SK-N-SH (cell line): Measurements from ENCODE around the gene COL4A2. TPM values are rescaled to one million over a fixed set of nuclear protein-coding genes. Genes with fewer than 3 reads are reported as not detected.

Experiments
- CTCF ChIA-PET: fragments of 300-600, 350-600 bp; formaldehyde crosslinking; extraction: SDS; loops from one replicate; lab custom pipeline; 2021; lab: Yijun Ruan, JAX
- POLR2A ChIA-PET: fragments of 350-600 bp; sonication (Branson Sonifier 250); formaldehyde crosslinking; extraction: SDS; loops from one replicate; lab custom pipeline; 2020; ENCODE audit warnings: antibody characterized with exemption, inconsistent platforms; lab: Yijun Ruan, JAX
- DNase-seq: peaks from one replicate; pipeline ENCODE4 v3.0.0; 2012
- H2AFZ ChIP-seq: fragments of 200-600 bp; sonication (generic); 2 replicates; pipeline ENCODE4 v1.8.1; 2016; ENCODE audit warnings: antibody characterized with exemption, mild to moderate bottlenecking, low read depth
- H3F3A ChIP-seq: fragments of 200-600 bp; sonication (generic); replicated peaks from 2 replicates; pipeline ENCODE3; 2016; ENCODE audit warnings: antibody characterized with exemption, mild to moderate bottlenecking; ENCODE audit not compliant: insufficient read depth
- H3K27ac ChIP-seq, 2 experiments: fragments of 200-500 bp in 1 of 2; fragments of 200-600 bp in 1 of 2; sonication (Bioruptor generic) in 1 of 2; sonication (generic), shearing (Covaris generic) in 1 of 2; 2 replicates each; pipeline versions ENCODE4 v1.5.1 to v1.6.1; 2014 to 2016; ENCODE audit warnings: low read depth in 2 of 2, inconsistent platforms in 1 of 2, low read length in 1 of 2, mild to moderate bottlenecking in 1 of 2, mixed read lengths in 1 of 2
- H3K27me3 ChIP-seq: fragments of 200-600 bp; sonication (generic), shearing (Covaris generic); 2 replicates; pipeline ENCODE4 v1.6.1; 2016; ENCODE audit warnings: mixed run types; ENCODE audit not compliant: insufficient read depth
- H3K36me3 ChIP-seq, 2 experiments: fragments of 200-500 bp in 1 of 2; fragments of 200-600 bp in 1 of 2; sonication (Bioruptor generic) in 1 of 2; sonication (generic) in 1 of 2; replicated peaks in 1 of 2; 2 replicates each; pipeline versions ENCODE3 to v1.5.1; 2014 to 2016; ENCODE audit warnings: low read length in 1 of 2, mild to moderate bottlenecking in 1 of 2; ENCODE audit not compliant: insufficient read depth in 2 of 2, control insufficient read depth in 1 of 2
- H3K4me1 ChIP-seq, 2 experiments: fragments of 200-500 bp in 1 of 2; fragments of 200-600 bp in 1 of 2; sonication (Bioruptor generic) in 1 of 2; sonication (generic), shearing (Covaris generic) in 1 of 2; 2 replicates each; pipeline versions ENCODE4 v1.5.1 to v1.6.1; 2014 to 2016; ENCODE audit warnings: low read depth in 1 of 2, low read length in 1 of 2, mixed run types in 1 of 2; ENCODE audit not compliant: insufficient read depth in 2 of 2, control insufficient read depth in 1 of 2
- H3K4me2 ChIP-seq: fragments of 200-600 bp; sonication (generic), shearing (Covaris generic); 2 replicates; pipeline ENCODE4 v1.6.1; 2017; ENCODE audit warnings: mixed run types
- H3K4me3 ChIP-seq, 2 experiments: fragments of 200-500 bp in 1 of 2; fragments of 200-600 bp in 1 of 2; sonication (Bioruptor generic) in 1 of 2; sonication (generic), shearing (Covaris generic) in 1 of 2; 2 replicates each; pipeline versions ENCODE4 v1.5.1 to v1.8.1; 2014 to 2016; ENCODE audit warnings: low read depth in 2 of 2, inconsistent platforms in 1 of 2, low read length in 1 of 2, mild to moderate bottlenecking in 1 of 2, mixed read lengths in 1 of 2, moderate library complexity in 1 of 2
- H3K79me2 ChIP-seq: fragments of 200-600 bp; sonication (generic); 2 replicates; pipeline ENCODE4 v1.8.1; 2017; ENCODE audit warnings: mild to moderate bottlenecking; ENCODE audit not compliant: insufficient read depth
- H3K9ac ChIP-seq: fragments of 200-600 bp; sonication (generic); 2 replicates; pipeline ENCODE4 v1.6.1; 2017; ENCODE audit warnings: mixed run types
- H3K9me2 ChIP-seq: fragments of 200-600 bp; sonication (generic); 2 replicates; pipeline ENCODE4 v1.6.1; 2017; ENCODE audit warnings: mixed run types
- H3K9me3 ChIP-seq: fragments of 200-600 bp; sonication (generic); 2 replicates; pipeline ENCODE4 v1.6.1; 2017; ENCODE audit warnings: mixed run types, mild to moderate bottlenecking, moderate library complexity
- H4K20me1 ChIP-seq: fragments of 200-600 bp; sonication (generic); 2 replicates; pipeline ENCODE4 v1.6.1; 2017; ENCODE audit warnings: mild to moderate bottlenecking, mixed run types; ENCODE audit not compliant: insufficient read depth
- EP300 ChIP-seq, 2 experiments: IDR thresholded peaks; 2 replicates each; pipeline versions ENCODE4 v1.4.0 to v1.6.1; 2012; ENCODE audit warnings: borderline replicate concordance in 1 of 2, low read depth in 1 of 2, low read length in 1 of 2
- FOXJ3 ChIP-seq: sonication (generic); formaldehyde crosslinking; IDR thresholded peaks from 2 replicates; pipeline ENCODE4 v1.5.1; 2020; ENCODE audit warnings: mild to moderate bottlenecking, missing genetic modification reagents
- GABPA ChIP-seq: IDR thresholded peaks from 2 replicates; pipeline ENCODE4 v1.4.0; 2012; ENCODE audit warnings: low read depth, mild to moderate bottlenecking
- IRF3 ChIP-seq: fragments of 150-350 bp; IDR thresholded peaks from 2 replicates; pipeline ENCODE4 v1.6.1; 2016; ENCODE audit warnings: mild to moderate bottlenecking, low read depth, low read length
- NFIC ChIP-seq: IDR thresholded peaks from 2 replicates; pipeline ENCODE4 v1.4.0; 2012; ENCODE audit warnings: borderline replicate concordance
- NRF1 ChIP-seq: IDR thresholded peaks from 2 replicates; pipeline ENCODE4 v1.6.1; 2012; ENCODE audit warnings: low read depth, mild to moderate bottlenecking, low read length
- PBX3 ChIP-seq: IDR thresholded peaks from 2 replicates; pipeline ENCODE4; 2012
- RCOR1 ChIP-seq: fragments of 150-350 bp; IDR thresholded peaks from 2 replicates; pipeline ENCODE4 v1.6.1; 2017; ENCODE audit warnings: antibody characterized with exemption, low read length
- TAF1 ChIP-seq: IDR thresholded peaks from 2 replicates; pipeline ENCODE4 v1.6.1; 2012; ENCODE audit warnings: low read depth, mild to moderate bottlenecking, low read length, moderate library complexity, borderline replicate concordance
- TCF12 ChIP-seq: IDR thresholded peaks from 2 replicates; pipeline ENCODE4 v1.4.0; 2012
- WGBS: methylation state at CpG from one replicate; pipeline ENCODE4 v1.1.6; 2017; ENCODE audit warnings: low lambda C conversion rate; 5-methylcytosine and 5-hydroxymethylcytosine counted together
- polyA plus RNA-seq, 3 experiments: library from polyadenylated mRNA; depleted of rRNA; stranded (reverse); fragments of >200 nt; gene quantifications; 2 replicates each; pipeline ENCODE4 v1.2.3, GENCODE V29; 2012

COL4A2 gene
- polyA plus RNA-seq, 1 of the 3 experiments (the other 2 are of a cell fraction): 137 TPM

- Histone ChIP-seq H2AFZ (no peak overlapping the region), H4K20me1 (no peaks in the 10 kb centered on the region), H3K36me3 (peaks cover 22 to 62% of the 10 kb centered on the region in 2 experiments)
Observed at GRCh38 chr13:110492679-110493593, 185.9 kb downstream of the COL4A2 start.

GRCh38 chr13:110493613-110494012 lies 186.5 kb downstream of the COL4A2 start:
- Histone ChIP-seq H3K4me1 (no peaks in the 10 kb centered on the region), H3K9me2 (no peaks in the 10 kb centered on the region), H3K79me2 (no peaks in the 10 kb centered on the region), H3K27ac (no peak overlapping the region), H3K36me3 (peaks cover 27 to 59% of the 10 kb centered on the region in 2 experiments), H3K9ac (no peak overlapping the region), H3K4me3 (no peak overlapping the region), H3K27me3 (no peaks in the 10 kb centered on the region), H3K9me3 (no peaks in the 10 kb centered on the region), H2AFZ (no peak overlapping the region), H3F3A (peaks cover 12% of the 10 kb centered on the region), H3K4me2 (no peak overlapping the region), H4K20me1 (no peaks in the 10 kb centered on the region)
- CTCF ChIA-PET: no interaction called here
- no peak for DNase-seq
- 80% methylated on average over 3 of the region's 9 CpGs for WGBS
- POLR2A ChIA-PET: no interaction called here
- TF ChIP-seq EP300 (IDR thresholded peaks at IDR 0.05; ENCODE audit: borderline replicate concordance in 1 of 2, low read depth in 1 of 2, low read length in 1 of 2) (no peak), GABPA (no peak), NRF1 (no peak), NFIC (no peak)

More at GRCh38 chr13:110492679-110493593, 185.9 kb downstream of the COL4A2 start:
- CTCF ChIA-PET: no interaction called here
- Histone ChIP-seq H3K27ac (no peak overlapping the region), H3F3A (peaks cover 8% of the 10 kb centered on the region), H3K4me1 (no peaks in the 10 kb centered on the region), H3K9ac (no peak overlapping the region), H3K9me2 (no peaks in the 10 kb centered on the region), H3K27me3 (no peaks in the 10 kb centered on the region), H3K4me3 (no peak overlapping the region), H3K79me2 (no peaks in the 10 kb centered on the region), H3K9me3 (no peaks in the 10 kb centered on the region), H3K4me2 (no peak overlapping the region)
- no peak for DNase-seq
- POLR2A ChIA-PET: no interaction called here
- no peak for TF ChIP-seq TCF12
- TF ChIP-seq RCOR1: no peak
- TF ChIP-seq FOXJ3 (CRISPR knock-in tag): no peak
- TF ChIP-seq TAF1: no peak
- TF ChIP-seq PBX3: no peak
- TF ChIP-seq IRF3: no peak
- WGBS: 95% methylated on average over 30 of the region's 30 CpGs
